H1 (cell line): ENCODE measurements around the gene FBXO17.

ENCODE experiments used
- ASH2L ChIP-seq: fragments of 200-600, 300-600 bp; sonication (generic); IDR thresholded peaks from one replicate; pipeline ENCODE4 v1.7.1; 2017; ENCODE audit warnings: low read length
- ATF2 ChIP-seq: IDR thresholded peaks from 2 replicates; pipeline ENCODE4 v1.6.1; 2012; ENCODE audit warnings: low read length, inconsistent platforms
- CEBPB ChIP-seq: IDR thresholded peaks from 2 replicates; pipeline ENCODE4 v1.6.1; 2012; ENCODE audit warnings: low read depth, low read length
- CTCF ChIP-seq, 3 experiments: IDR thresholded peaks; 1 replicate in 2 of 3; 2 replicates in 1 of 3; pipeline versions ENCODE4 v1.5.1 to v1.6.1; 2011; ENCODE audit warnings: low read length in 3 of 3, mild to moderate bottlenecking in 3 of 3, inconsistent platforms in 2 of 3, low read depth in 1 of 3, moderate library complexity in 1 of 3; ENCODE audit not compliant: insufficient read depth in 1 of 3; ENCODE audit errors: control extremely low read depth in 1 of 3
- EZH2 ChIP-seq: fragments of 200-600 bp; sonication (generic); IDR thresholded peaks from 2 replicates; pipeline ENCODE4 v1.7.1; 2012; ENCODE audit warnings: low read depth, mild to moderate bottlenecking, moderate library complexity, low read length, inconsistent platforms; ENCODE audit not compliant: severe bottlenecking
- POLR2A ChIP-seq, 2 experiments: IDR thresholded peaks; 1 replicate in 1 of 2; 2 replicates in 1 of 2; pipeline ENCODE4 v1.6.1; 2011; ENCODE audit warnings: low read depth in 2 of 2, low read length in 2 of 2, mild to moderate bottlenecking in 2 of 2; ENCODE audit errors: control extremely low read depth in 1 of 2
- POLR2AphosphoS5 ChIP-seq: IDR thresholded peaks from 2 replicates; pipeline ENCODE4 v1.6.1; 2011; ENCODE audit warnings: low read depth, low read length
- SP1 ChIP-seq: IDR thresholded peaks from 2 replicates; pipeline ENCODE4 v1.6.1; 2011; ENCODE audit warnings: low read depth, low read length

GRCh38 chr19:38898788-38899446 is 76.6 kb downstream of the FBXO17 start:
- TF ChIP-seq POLR2AphosphoS5 (no peak), CTCF (IDR thresholded peaks at IDR 0.05; ENCODE audit: control extremely low read depth in 1 of 3, insufficient read depth in 1 of 3, low read depth in 1 of 3, low read length in 3 of 3) (no peak), CEBPB (no peak; the same call in 1 of the 2 replicates), POLR2A (IDR thresholded peaks at IDR 0.05; ENCODE audit: control extremely low read depth in 1 of 2, low read depth in 2 of 2, low read length in 2 of 2) (no peak), ASH2L (no peak), ATF2 (no peak), EZH2 (no peak), SP1 (no peak)
